ENCODE measurements around the gene FOXP1. TPM values are rescaled to one million over a fixed set of nuclear protein-coding genes. Genes with fewer than 3 reads are reported as not detected.

FOXP1 gene
- total RNA-seq, 1 experiment from 2014 or later: 75.3 TPM

GRCh38 chr3:71078199-71078598 is 505.3 kb downstream of the FOXP1 start:
- H3K27me3 ChIP-seq (ENCODE audit: insufficient read depth, low read length): no peaks in the 10 kb centered on the region
- Mint-ChIP-seq H3K36me3 (ENCODE audit: insufficient read depth in 1 of 3, low read depth in 3 of 3) (no peaks in the 10 kb centered on the region; a peak in 2 of 7 replicates), H3K4me1 (peaks cover 33 to 36% of the 10 kb centered on the region in 2 experiments), H3K27ac (no peak overlapping the region), H3K9me3 (no peaks in the 10 kb centered on the region), H3K4me3 (no peak overlapping the region), H3K27me3 (ENCODE audit: low read depth) (no peaks in the 10 kb centered on the region)
- no peak overlapping the region for H4K91ac ChIP-seq (ENCODE audit: insufficient read length, low read depth, low read length)
- H2AK5ac ChIP-seq (ENCODE audit: insufficient read length, low read length): no peak overlapping the region
- no peak overlapping the region for H4K5ac ChIP-seq (ENCODE audit: insufficient read length, low read depth, low read length)
- H3K79me1 ChIP-seq (ENCODE audit: insufficient read depth, low read depth, low read length, poor library complexity, severe bottlenecking): no peaks in the 10 kb centered on the region
- no peak overlapping the region for H2BK120ac ChIP-seq (ENCODE audit: low read depth, low read length, poor library complexity, severe bottlenecking)
- no peak overlapping the region for H3K23ac ChIP-seq (ENCODE audit: insufficient read length, low read depth, low read length)
- H4K8ac ChIP-seq (replicated peaks; ENCODE audit: insufficient read length, low read depth, low read length): no peak overlapping the region
- TF ChIP-seq CTCF (conservative IDR thresholded peaks at IDR 0.05): no peak
- H3K4me1 ChIP-seq (ENCODE audit: insufficient read depth, low read length): peaks cover 15% of the 10 kb centered on the region
- no peak overlapping the region for H3K14ac ChIP-seq (ENCODE audit: insufficient read depth, low read length)
- H3K18ac ChIP-seq (ENCODE audit: insufficient read length, low read depth, low read length): no peak overlapping the region
- no peak overlapping the region for H3K4me2 ChIP-seq (ENCODE audit: insufficient read depth, insufficient read length, low read length)
- no peaks in the 10 kb centered on the region for H3K79me2 ChIP-seq (ENCODE audit: insufficient read depth, low read length)
- H2BK15ac ChIP-seq (ENCODE audit: low read depth, low read length): no peak overlapping the region
- no peaks in the 10 kb centered on the region for H4K20me1 ChIP-seq (ENCODE audit: control insufficient read depth, insufficient read depth, insufficient read length)
- no peak overlapping the region for H3K27ac ChIP-seq (ENCODE audit: insufficient read length, low read depth, low read length)
- H3K23me2 ChIP-seq (ENCODE audit: insufficient read length, low read depth, low read length, poor library complexity, severe bottlenecking): no peaks in the 10 kb centered on the region
- no peak overlapping the region for H3K9ac ChIP-seq (ENCODE audit: extremely low read depth, insufficient read length, low read length)
- H2BK20ac ChIP-seq (ENCODE audit: low read depth, low read length, poor library complexity, severe bottlenecking): no peak overlapping the region
- WGBS (ENCODE audit: extremely low coverage, insufficient read length, low lambda C conversion rate): no CpG with 5 or more reads among the region's 3 CpGs
- no peak for DNase-seq
- no peak overlapping the region for H3K4ac ChIP-seq (ENCODE audit: low read depth, low read length)
- H2BK12ac ChIP-seq (ENCODE audit: insufficient read length, low read depth, low read length): no peak overlapping the region
- no peaks in the 10 kb centered on the region for H3K9me3 ChIP-seq (ENCODE audit: control insufficient read depth, low read depth, low read length)
- no peak overlapping the region for H3T11ph ChIP-seq (ENCODE audit: low read length)
- H3K56ac ChIP-seq (ENCODE audit: insufficient read length, low read depth, low read length): no peak overlapping the region
- H2BK5ac ChIP-seq (ENCODE audit: insufficient read length, low read length): no peak overlapping the region
- H2AFZ ChIP-seq (ENCODE audit: low read length): no peak overlapping the region

Measured in H9 (cell line).